Skeletal muscle tissue (tissue), 4 donors: Measurements from ENCODE around the gene MTERF1. TPM values are rescaled to one million over a fixed set of nuclear protein-coding genes. Genes with fewer than 3 reads are reported as not detected.

Source experiments
- H3K27ac ChIP-seq: one replicate; pipeline ENCODE4 v1.7.0; 2013; ENCODE audit warnings: mild to moderate bottlenecking, low read depth, low read length, inconsistent platforms
- H3K27me3 ChIP-seq, 3 donors: one replicate each; pipeline ENCODE4 v1.7.0; 2013; ENCODE audit warnings: low read length in 3 of 3; ENCODE audit not compliant: control insufficient read depth in 3 of 3, insufficient read depth in 3 of 3
- H3K36me3 ChIP-seq, 3 donors: one replicate each; pipeline ENCODE4 v1.7.0; 2013; ENCODE audit warnings: low read length in 3 of 3; ENCODE audit not compliant: control insufficient read depth in 3 of 3, insufficient read depth in 3 of 3
- H3K4me1 ChIP-seq, 3 donors: one replicate each; pipeline ENCODE4 v1.7.0; 2013; ENCODE audit warnings: low read length in 3 of 3, mild to moderate bottlenecking in 3 of 3; ENCODE audit not compliant: control insufficient read depth in 3 of 3, insufficient read depth in 3 of 3
- H3K4me3 ChIP-seq, 3 donors: one replicate each; pipeline ENCODE4 v1.7.0; 2013; ENCODE audit warnings: low read length in 3 of 3
- H3K9ac ChIP-seq, 3 donors: one replicate each; pipeline ENCODE4 v1.7.0; 2013; ENCODE audit warnings: low read length in 3 of 3, mild to moderate bottlenecking in 3 of 3, moderate library complexity in 2 of 3, low read depth in 1 of 3
- H3K9me3 ChIP-seq, 3 donors: one replicate each; pipeline ENCODE4 v1.7.0; 2013; ENCODE audit warnings: low read length in 3 of 3; ENCODE audit not compliant: control insufficient read depth in 3 of 3
- total RNA-seq: library from RNA; depleted of rRNA; stranded (reverse); fragments of >200 nt; gene quantifications from one replicate; pipeline ENCODE4 v1.2.3, GENCODE V29; 2014
- donor health status: Osteomylitis.

The MTERF1 gene
- total RNA-seq, 1 donor from 2014 or later = 7.3 TPM

DNA sequence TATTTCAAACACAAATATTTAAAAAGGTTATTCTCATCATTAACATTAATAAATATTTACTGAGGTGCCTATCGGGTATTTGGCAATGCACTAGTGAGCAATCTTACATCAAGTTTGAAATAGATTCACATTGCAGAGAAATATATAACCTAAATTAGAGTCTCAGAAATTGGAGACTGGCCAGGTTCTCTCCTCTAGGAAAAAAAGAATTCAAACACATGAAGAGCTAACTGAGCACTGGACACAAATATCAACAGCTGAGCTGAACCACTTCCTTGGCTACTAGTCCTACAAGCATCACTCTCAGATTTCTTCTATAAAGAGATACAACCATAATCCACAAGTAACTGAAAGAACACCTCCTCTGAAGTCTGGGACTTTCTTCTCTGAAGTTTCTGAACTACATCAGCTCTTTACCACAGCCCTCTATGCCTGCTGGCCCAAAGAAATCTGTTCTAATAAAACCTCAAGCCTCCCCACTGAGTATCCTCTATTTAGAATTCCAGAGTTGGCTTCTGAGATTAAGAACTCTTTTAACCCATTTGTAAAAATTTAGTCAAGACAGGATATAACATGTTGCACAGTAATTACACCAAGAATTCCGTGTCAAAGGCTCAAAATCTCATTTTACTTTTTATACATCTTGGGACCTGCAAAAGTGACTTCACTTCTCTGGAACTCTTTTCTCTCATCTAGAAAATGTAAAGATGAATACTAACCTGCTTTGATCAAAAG, 45.2 kb downstream of the MTERF1 start:
- Histone ChIP-seq H3K4me1 (no peaks in the 10 kb centered on the region), H3K27ac (no peak overlapping the region), H3K27me3 (no peaks in the 10 kb centered on the region), H3K9me3 (no peaks in the 10 kb centered on the region), H3K9ac (no peak overlapping the region), H3K4me3 (no peak overlapping the region), H3K36me3 (no peaks in the 10 kb centered on the region)

DNA sequence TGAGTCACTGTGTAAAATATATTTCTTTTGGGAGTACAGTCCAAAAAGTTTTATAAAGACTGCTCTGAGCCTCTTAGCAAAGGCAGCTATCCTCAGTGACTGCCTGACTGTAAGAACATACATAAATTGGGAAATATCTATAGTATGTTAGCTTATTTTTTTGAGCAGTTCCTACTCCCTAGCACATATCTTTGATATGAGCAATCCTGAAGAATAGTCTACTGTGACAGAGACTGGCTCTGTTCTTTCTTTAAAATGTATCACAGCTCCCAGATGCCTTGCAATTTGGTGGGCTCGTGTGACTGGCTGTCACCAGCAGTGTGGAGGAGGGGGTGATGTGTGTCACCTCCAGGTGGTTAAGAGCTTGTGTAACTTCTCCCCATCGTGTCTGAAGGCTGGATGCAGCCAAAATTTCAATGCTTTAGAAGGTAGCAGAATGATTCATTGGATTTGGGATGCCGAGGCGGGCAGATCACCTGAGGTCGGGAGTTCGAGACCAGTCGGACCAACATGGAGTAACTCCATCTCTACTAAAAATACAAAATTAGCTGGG, 47.9 kb downstream of the MTERF1 start:
- no peaks in the 10 kb centered on the region for H3K4me1 ChIP-seq
- H3K27me3 ChIP-seq = no peaks in the 10 kb centered on the region
- no peak overlapping the region for H3K27ac ChIP-seq
- H3K36me3 ChIP-seq = no peaks in the 10 kb centered on the region
- no peak overlapping the region for H3K4me3 ChIP-seq
- no peak overlapping the region for H3K9ac ChIP-seq
- H3K9me3 ChIP-seq = no peaks in the 10 kb centered on the region

DNA sequence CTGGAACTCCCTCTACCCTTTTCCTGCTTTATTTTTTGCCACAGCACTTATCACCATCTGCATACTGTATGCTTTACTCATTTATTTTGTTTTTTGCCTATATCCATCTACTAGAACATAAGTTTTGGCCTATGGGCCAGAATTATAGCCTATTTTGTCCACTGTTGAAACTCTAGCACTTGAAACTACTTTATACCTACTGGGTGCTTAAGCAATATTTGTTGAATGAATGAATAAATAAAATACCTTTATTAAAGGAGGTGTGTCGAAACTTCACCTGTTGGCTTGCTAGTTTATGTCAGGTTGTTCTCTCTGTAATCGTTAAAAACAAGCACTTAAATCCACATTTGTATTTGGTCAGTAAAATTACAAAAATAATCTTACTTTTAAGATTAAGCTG, 53.3 kb downstream of the MTERF1 start:
- Histone ChIP-seq H3K27me3 (no peaks in the 10 kb centered on the region), H3K27ac (no peak overlapping the region), H3K4me1 (no peaks in the 10 kb centered on the region), H3K9me3 (no peaks in the 10 kb centered on the region), H3K9ac (no peak overlapping the region), H3K36me3 (no peaks in the 10 kb centered on the region), H3K4me3 (no peak overlapping the region)

DNA sequence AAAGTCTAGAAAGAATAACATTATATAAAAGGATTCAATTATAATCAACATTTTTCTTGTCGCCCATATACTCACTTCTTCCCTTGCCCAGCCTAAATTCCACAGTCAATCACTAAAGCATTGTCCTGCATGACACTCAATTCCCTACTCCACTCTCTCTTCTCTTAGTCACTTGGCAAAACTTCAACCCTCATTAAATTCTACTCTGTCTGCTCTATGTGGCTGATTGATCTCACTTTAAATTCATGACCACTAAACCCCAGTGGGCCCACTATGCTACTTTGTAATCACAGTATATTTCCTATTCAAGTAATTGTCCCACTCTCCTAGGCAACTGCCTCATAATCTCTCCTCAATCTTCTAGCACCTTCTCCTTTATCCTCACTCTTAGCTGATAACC, 54.1 kb downstream of the MTERF1 start:
- no peak overlapping the region for H3K9ac ChIP-seq
- no peak overlapping the region for H3K4me3 ChIP-seq
- H3K9me3 ChIP-seq = no peaks in the 10 kb centered on the region
- H3K4me1 ChIP-seq = no peaks in the 10 kb centered on the region
- no peak overlapping the region for H3K27ac ChIP-seq
- H3K36me3 ChIP-seq = no peaks in the 10 kb centered on the region
- H3K27me3 ChIP-seq = no peaks in the 10 kb centered on the region

DNA sequence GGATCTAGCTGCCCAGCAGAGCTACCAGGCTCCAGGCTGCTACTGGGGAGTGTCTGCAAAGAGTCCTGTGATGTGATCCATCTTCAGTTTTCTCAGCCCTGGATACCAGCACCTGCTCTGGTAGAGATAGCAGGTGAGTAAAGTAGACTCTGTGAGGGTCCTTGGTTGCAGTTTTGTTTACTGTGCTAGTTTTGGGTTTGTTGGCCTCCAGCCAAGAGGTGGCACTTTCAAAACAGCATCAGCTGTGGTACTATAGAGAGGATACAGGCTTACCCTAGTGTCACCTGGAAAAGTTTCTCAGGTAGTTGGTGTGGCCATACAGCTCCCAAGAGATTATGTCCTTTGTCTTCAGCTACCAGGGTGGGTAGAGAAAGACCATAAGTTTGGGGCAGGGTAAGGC, 56.3 kb downstream of the MTERF1 start:
- H3K4me1 ChIP-seq = no peaks in the 10 kb centered on the region
- no peak overlapping the region for H3K4me3 ChIP-seq
- no peaks in the 10 kb centered on the region for H3K27me3 ChIP-seq
- H3K9me3 ChIP-seq = no peaks in the 10 kb centered on the region
- no peak overlapping the region for H3K9ac ChIP-seq
- no peak overlapping the region for H3K27ac ChIP-seq
- H3K36me3 ChIP-seq = no peaks in the 10 kb centered on the region

Other genes with a start within 250 kb of the MTERF1 start
- gene AKAP9, start 60.2 kb upstream of the MTERF1 start, total RNA-seq = 57.9 TPM